HG02798 (cell line): ENCODE data around the gene AGO4.
A peak's percentile ranks its signal among the peaks of the same experiment; 100 is the strongest.
"Not testable (repeated sequence)": the region's sequence is repeated elsewhere in the genome, so short reads cannot be mapped to it uniquely, and the experiment has no call there.

Experiments used
- ATAC-seq: cut with Tn5 transposase; IDR thresholded peaks from one replicate; pipeline ENCODE4 v1.9.1; 2021; ENCODE audit warnings: mild to moderate bottlenecking; ENCODE audit not compliant: unreplicated experiment, poor library complexity

The AGO4 gene

GRCh38 chr1:35888255-35888654 is 80.4 kb downstream of the AGO4 start:
- no peak for ATAC-seq

GRCh38 chr1:35888981-35889380 is 81.2 kb downstream of the AGO4 start:
- not testable (repeated sequence) for ATAC-seq

GRCh38 chr1:35893051-35893879 is 85.4 kb downstream of the AGO4 start:
- no peak for ATAC-seq

- ATAC-seq, result peak; percentile 69
Measured at GRCh38 chr1:35894183-35894582, 86.4 kb downstream of the AGO4 start.

- ATAC-seq, result no peak
Measured at GRCh38 chr1:35894656-35895055, 86.8 kb downstream of the AGO4 start.

GRCh38 chr1:35899941-35900340 is 92.1 kb downstream of the AGO4 start:
- ATAC-seq, result no peak

GRCh38 chr1:35901235-35901634 is 93.4 kb downstream of the AGO4 start:
- ATAC-seq, result no peak

GRCh38 chr1:35902671-35903070 is 94.9 kb downstream of the AGO4 start:
- ATAC-seq, result no peak
